Activated T-cell treated with anti-CD3 and anti-CD28 coated beads, Interleukin-2, amount 50 U/mL, for 48 hours (primary cell): Measurements from ENCODE around the gene TEDDM1.
"Not testable (repeated sequence)": the region's sequence is repeated elsewhere in the genome, so short reads cannot be mapped to it uniquely, and the experiment has no call there.

ENCODE experiments used
- DNase-seq, 2 experiments: peaks; one replicate each; pipeline ENCODE4 v3.0.0-alpha.2; 2020

The TEDDM1 gene, protein sequence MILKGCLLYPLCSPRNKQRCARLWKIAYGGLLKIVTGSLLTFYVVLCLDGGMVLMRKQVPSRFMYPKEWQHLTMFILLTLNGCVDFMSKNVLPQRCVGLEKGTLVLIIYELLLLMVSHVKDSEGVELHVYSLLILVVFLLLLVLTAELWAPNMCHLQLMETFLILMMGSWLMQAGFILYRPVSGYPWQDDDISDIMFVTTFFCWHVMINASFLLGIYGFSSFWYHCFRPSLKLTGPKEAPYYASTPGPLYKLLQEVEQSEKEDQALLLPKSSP

DNA sequence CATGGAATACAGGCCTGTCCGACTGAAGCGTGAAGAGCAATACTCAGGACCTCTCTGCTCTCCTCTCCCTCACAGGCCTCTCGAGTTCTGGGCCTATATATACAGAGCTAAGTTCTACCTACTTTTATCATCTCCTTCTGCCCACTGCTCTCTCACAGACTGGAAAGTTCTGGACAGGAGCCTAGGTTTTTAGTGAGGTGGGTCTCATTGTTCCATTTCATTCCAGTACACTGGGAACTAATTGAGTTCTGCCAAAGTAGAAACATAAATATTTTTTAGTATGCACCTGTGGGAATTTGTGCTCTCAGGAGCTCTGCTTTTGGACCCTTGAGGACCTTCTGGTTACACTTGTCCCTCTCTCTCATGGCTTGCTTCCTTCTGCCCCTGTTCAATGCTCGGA is at the start of gene TEDDM1:
TSS of gene TEDDM1 (minus strand) at position 101 of the 400 bp plus-strand sequence. CDS start 182 bp downstream, outside the sequence.
- DNase-seq, result no peak

GRCh38 chr1:182450087-182450486 is 49.6 kb upstream of the TEDDM1 start, which contains the start of gene RGSL1:
Gene RGSL1, plus strand, starts transcription at chr1:182450146. Its CDS starts 20 bp downstream, at chr1:182450166.
- DNase-seq, result no peak

DNA sequence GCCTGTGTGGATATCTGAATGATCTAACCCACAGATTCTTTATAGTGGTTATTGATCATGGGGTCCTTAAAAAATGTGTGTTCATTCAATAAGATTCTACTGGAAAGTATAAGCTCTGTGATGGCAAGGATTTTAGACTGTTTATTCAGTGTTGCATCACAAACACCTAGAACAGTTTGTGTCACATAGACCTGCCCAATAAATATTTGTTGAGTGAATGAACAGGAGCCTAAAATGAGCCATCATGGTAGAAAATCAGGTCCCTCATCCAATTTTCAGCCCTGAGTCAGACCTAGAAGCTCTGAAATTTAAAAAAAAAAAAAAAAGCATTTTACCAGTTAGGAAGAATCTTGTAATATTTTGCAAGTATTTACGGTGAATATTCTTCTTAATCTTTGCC is 47.2 kb upstream of the TEDDM1 start:
- DNase-seq, result no peak

DNA sequence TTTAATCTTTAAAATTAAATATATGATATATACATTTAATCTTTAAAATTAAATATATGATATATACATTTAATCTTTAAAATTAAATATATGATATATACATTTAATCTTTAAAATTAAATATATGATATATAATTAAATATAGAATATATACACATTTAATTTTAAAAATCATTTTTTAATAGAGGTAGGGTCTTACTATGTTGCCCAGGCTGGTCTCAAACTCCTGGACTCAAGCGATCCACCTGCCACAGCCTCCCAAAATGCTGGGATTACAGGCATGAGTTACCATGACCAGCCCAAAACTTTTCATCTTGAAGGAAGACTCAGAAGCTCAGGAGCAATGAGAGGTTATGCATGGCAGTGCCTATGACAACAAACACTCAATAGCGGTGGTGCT is 46.7 kb upstream of the TEDDM1 start:
- DNase-seq, result not testable (repeated sequence)

DNA sequence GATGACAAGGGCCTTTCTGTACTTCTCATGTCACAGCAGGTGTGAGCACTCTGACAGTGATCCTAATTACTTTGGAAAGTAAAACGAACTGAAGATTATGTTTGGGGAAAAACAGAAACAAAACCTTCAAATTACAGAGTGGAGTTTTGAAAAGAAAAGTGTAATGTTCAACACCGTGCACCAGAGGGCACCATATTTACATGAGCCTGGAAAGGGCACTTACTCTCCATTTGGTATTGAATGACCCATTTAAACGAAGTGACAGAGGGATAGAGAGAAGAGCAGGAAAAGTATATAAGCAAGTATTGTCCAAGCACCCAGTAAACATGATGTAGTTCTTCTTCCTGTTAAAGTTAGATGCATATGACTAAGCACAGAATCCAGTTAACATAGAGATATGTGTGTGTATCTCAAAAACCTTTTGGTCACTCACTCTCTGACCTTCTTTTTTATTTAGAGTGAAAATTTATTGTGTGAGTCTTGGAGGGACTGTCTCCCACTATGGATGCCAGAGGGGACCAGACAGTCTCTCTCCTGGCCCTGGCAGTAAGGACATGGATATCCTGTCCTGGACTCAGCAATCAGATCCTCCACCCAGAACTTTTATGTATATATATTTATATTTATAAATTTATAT is 45.7 kb upstream of the TEDDM1 start:
- DNase-seq, result peak in 1 of 2 experiments; percentile 26

DNA sequence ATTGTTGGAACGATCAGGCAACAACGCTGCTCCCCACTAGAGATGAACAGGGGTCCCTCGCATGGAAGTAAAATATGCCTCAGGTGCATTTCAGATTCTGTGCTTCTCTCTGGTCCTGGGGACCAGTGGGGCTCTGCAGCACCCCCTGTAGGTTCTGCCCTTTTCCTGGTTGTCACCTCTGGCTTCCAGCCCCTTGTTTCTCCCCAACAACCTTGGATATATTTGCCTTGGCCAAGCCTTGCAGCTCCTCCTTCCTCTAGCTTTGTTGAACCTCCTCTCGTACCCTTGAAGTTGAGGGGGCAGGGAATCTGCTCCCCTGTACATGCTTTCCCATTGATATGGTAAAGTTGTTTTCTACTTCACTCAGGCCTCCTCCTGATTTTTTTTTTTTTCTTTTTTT is 44.0 kb upstream of the TEDDM1 start:
- no peak for DNase-seq

DNA sequence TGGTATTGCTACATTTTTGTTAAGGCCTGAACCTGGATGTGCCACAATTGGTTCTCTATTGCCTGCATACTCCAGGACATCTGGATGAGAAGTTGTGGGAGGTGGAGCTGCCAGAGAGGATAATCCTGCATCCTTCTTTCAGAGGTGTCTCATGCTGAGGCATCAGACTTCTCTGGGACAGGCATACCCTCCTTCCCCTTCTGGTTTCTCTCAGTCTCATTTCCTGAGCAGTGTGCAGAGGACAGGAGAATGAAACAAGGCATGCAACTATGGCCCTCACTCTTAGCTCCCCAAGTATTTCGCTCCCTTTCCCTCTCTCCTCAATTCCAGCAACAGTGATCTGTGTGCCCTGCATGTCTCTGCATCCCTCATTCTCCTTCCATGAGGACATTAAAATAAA is 41.9 kb upstream of the TEDDM1 start:
- no peak for DNase-seq

DNA sequence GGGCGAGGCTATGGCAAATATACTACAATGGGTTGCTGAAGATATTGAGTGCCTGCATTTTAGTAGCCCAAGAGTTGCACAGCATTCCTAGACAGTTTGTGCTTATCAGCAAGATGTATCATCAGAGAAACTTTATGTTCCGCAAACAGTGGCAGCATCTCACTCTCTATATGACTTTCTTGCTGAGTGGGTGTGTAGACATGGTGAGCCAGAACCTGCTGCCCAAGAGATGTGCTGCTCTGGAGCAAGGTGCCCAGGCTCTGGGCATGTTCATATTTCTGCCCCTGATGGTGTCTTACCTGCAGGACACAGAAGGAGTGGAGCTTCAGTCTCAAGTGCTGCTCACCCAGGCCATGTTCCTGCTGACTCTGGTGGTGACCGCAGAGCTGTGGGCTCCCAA is 41.3 kb upstream of the TEDDM1 start:
- DNase-seq, result no peak

- DNase-seq, result no peak
Observed at GRCh38 chr1:182438326-182438725, 37.9 kb upstream of the TEDDM1 start.

- no peak for DNase-seq
Observed at GRCh38 chr1:182433580-182433979, 33.1 kb upstream of the TEDDM1 start.

DNA sequence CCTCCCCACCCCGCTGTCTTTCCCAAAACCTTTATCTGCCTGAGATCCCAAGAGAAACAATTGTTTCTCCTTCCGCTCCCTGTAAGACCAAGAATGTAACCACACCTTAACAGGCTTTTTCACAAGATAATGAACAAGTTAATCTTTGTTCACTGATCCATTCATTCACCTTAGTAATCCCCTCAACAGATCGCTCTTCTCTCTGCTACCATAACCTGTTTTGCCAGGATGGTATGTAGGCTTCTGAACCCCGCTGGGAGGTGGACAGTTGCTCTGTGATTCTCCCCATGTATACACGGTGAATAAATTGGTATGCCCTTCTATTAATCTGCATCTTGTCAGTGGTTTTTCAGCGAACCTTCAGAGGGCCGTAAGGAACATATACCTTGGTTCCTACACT is 30.8 kb upstream of the TEDDM1 start:
- DNase-seq, result no peak

- peak; percentile 38 to 50 for DNase-seq
Observed at GRCh38 chr1:182430263-182431068, 30.0 kb upstream of the TEDDM1 start.

DNA sequence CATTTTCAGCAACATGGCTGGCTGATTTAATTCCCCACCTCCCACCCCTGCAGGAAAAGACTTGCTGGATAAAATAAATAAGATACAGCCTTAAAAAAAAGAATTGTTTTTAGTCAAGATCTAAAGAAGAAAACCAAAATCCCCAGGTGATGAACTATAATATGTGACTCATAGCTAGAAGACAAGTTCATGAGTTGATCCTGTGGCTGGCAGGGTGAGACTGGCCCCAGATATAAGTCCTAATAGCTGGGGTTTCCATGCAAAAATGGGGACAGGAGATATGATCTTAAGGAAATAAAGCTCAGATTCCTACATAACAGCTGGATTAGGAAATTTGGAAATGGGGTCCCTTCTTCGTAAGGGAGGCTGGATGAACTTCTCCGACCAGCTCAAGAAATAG is 27.6 kb upstream of the TEDDM1 start:
- no peak for DNase-seq

DNA sequence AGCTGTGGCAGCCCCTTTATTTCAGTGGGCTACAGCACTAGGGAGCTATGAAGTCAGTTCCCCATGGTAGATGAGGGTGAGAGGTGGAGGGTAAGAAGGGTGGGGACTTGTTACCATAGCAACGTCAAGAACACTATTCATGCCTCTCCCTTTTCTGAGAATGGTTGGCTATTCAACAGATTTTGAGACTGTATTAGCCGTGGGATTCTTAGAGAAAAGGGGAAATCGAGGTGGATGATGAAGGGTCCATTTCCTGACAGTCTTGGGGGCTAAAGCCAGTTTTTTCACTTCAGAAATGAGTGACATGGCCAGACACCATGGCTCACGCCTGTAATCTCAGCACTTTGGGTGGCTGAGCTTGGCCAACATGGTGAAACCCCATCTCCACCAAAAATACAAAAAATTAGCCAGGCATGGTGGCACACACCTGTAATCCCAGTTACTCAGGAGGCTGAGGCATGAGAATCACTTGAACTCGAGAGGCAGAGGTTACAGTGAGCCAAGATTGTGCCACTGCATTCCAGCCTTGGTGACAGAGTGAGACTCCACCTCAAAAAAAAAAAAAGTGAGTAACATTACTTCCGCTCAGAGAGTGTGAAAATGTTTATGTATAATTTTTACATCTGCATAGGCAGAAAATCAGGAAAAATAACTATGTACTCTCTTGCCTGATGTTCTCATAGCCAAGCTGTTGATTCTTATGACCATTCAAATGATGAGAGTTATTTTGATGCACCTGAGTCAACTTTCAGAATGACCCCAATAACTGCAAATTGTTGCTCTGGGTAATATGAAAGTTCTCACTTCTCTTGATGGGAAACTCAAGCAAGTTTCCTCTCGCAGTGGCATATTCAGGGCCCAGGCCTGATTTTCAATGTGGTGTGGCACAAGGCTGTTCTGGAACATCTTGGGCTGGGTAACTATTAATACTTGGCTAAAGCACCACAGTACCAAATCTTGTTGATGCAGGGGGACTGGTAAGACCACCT is 26.3 kb upstream of the TEDDM1 start:
- no peak for DNase-seq

GRCh38 chr1:182415789-182416188 is 15.3 kb upstream of the TEDDM1 start:
- no peak for DNase-seq

GRCh38 chr1:182413969-182414368 is 13.5 kb upstream of the TEDDM1 start:
- DNase-seq, result no peak

- DNase-seq, result no peak
Observed at GRCh38 chr1:182413486-182413885, 13.0 kb upstream of the TEDDM1 start.

DNA sequence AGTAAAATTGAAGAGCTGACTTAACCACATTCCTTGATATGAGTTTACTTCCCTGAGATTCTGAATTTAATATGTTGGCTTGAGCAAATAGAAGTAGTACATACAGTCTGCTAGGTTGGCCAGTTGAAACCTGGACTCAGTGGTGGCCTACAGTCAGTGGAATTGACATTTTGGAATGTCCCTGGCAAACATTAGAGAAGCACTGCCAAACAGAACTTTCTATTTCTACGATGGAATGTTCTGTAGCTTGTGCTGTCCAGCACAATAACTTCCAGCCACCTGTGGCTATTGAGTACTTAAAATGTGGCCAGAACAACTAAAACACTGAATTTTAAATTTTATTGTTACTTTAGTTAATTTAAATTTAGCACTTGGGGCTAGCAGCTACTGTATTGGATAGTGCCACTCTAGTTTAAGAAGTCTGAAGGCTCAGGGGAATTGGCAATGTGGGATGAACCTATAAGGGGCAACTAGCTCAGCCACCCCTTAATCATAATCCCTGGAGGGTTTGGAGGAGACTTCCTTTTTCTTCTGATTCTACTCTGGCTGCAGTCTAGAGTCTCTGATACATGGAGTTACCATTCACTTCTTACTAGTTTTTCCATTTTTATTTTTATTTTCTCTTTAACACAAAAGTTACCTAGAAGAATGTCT is 10.3 kb upstream of the TEDDM1 start:
- DNase-seq, result no peak

DNA sequence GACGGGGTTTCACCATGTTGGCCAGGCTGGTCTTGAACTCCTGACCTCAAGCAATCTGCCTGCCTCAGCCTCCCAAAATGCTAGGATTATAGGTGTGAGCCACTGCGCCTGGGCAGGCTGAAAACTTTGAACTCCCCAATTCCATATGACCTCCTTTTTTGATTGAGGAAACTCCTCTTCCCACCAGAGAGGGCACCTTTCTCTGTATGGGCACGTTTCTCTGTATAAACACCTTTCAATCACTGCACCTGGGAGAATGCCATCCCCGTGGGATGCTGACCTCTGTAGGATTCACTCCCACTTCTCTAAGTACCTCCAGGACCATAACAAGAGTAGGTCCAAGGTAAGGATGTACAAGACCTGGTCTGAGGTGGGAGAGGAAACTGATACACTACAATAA is 9.7 kb upstream of the TEDDM1 start:
- DNase-seq, result no peak

DNA sequence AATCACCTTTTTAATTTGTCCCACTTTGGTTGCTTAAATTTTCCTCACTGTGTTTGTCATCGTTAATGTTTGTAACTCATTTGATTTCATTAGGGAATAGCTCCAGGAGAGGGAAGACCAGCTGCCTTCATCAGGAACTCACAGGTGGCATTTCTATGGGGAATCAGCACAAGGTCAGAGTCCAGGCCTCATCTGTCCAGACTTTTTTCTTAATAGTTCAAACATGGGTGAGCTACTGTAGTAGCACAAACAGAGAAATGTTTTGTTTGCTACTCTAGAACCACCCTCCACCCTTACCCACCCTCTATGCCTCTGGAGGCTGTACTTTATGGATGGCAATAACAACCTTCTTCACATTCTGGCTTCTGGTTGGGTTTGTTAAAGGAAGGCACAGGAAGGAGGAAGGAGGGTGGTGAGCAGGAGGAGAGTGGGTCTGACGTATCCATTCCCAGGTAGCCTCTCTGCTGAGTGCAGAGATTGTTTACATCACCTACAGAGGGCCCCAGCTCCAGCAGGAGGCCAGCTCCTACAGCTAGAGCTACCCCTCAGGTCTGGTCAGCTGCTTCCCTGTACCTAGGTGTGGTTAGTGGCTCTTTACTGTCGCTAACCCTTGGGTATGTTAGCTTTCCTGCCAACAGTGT is 8.1 kb upstream of the TEDDM1 start:
- DNase-seq, result no peak

- DNase-seq, result no peak
Observed at GRCh38 chr1:182407724-182408123, 7.3 kb upstream of the TEDDM1 start.
